ENCODE measurements around the gene RAG1.
A peak's percentile ranks its signal among the peaks of the same experiment; 100 is the strongest.

- peak in 1 of 2 donors; percentile 78 for TF ChIP-seq POLR2A (IDR thresholded peaks at IDR 0.05)
- TF ChIP-seq, protein P1, sequence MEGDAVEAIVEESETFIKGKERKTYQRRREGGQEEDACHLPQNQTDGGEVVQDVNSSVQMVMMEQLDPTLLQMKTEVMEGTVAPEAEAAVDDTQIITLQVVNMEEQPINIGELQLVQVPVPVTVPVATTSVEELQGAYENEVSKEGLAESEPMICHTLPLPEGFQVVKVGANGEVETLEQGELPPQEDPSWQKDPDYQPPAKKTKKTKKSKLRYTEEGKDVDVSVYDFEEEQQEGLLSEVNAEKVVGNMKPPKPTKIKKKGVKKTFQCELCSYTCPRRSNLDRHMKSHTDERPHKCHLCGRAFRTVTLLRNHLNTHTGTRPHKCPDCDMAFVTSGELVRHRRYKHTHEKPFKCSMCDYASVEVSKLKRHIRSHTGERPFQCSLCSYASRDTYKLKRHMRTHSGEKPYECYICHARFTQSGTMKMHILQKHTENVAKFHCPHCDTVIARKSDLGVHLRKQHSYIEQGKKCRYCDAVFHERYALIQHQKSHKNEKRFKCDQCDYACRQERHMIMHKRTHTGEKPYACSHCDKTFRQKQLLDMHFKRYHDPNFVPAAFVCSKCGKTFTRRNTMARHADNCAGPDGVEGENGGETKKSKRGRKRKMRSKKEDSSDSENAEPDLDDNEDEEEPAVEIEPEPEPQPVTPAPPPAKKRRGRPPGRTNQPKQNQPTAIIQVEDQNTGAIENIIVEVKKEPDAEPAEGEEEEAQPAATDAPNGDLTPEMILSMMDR (IDR thresholded peaks at IDR 0.05): no peak
These were observed 26.6 kb downstream of the RAG1 start, which contains the start of gene IFTAP for GRCh38 chr11:36594316-36594989.

Measured in thyroid gland (tissue), 4 donors.